SK-N-SH (cell line): ENCODE measurements around the gene KLHDC8A. TPM values are rescaled to one million over a fixed set of nuclear protein-coding genes. Genes with fewer than 3 reads are reported as not detected.
A peak's percentile ranks its signal among the peaks of the same experiment; 100 is the strongest.

Experiments
- CTCF ChIA-PET: fragments of 300-600, 350-600 bp; formaldehyde crosslinking; extraction: SDS; loops from one replicate; lab custom pipeline; 2021; lab: Yijun Ruan, JAX
- POLR2A ChIA-PET: fragments of 350-600 bp; sonication (Branson Sonifier 250); formaldehyde crosslinking; extraction: SDS; loops from one replicate; lab custom pipeline; 2020; ENCODE audit warnings: antibody characterized with exemption, inconsistent platforms; lab: Yijun Ruan, JAX
- DNase-seq: peaks from one replicate; pipeline ENCODE4 v3.0.0; 2012
- H2AFZ ChIP-seq: fragments of 200-600 bp; sonication (generic); 2 replicates; pipeline ENCODE4 v1.8.1; 2016; ENCODE audit warnings: antibody characterized with exemption, mild to moderate bottlenecking, low read depth
- H3F3A ChIP-seq: fragments of 200-600 bp; sonication (generic); replicated peaks from 2 replicates; pipeline ENCODE3; 2016; ENCODE audit warnings: antibody characterized with exemption, mild to moderate bottlenecking; ENCODE audit not compliant: insufficient read depth
- H3K27ac ChIP-seq, 2 experiments: fragments of 200-500 bp in 1 of 2; fragments of 200-600 bp in 1 of 2; sonication (Bioruptor generic) in 1 of 2; sonication (generic), shearing (Covaris generic) in 1 of 2; 2 replicates each; pipeline versions ENCODE4 v1.5.1 to v1.6.1; 2014 to 2016; ENCODE audit warnings: low read depth in 2 of 2, inconsistent platforms in 1 of 2, low read length in 1 of 2, mild to moderate bottlenecking in 1 of 2, mixed read lengths in 1 of 2
- H3K27me3 ChIP-seq: fragments of 200-600 bp; sonication (generic), shearing (Covaris generic); 2 replicates; pipeline ENCODE4 v1.6.1; 2016; ENCODE audit warnings: mixed run types; ENCODE audit not compliant: insufficient read depth
- H3K36me3 ChIP-seq, 2 experiments: fragments of 200-500 bp in 1 of 2; fragments of 200-600 bp in 1 of 2; sonication (Bioruptor generic) in 1 of 2; sonication (generic) in 1 of 2; replicated peaks in 1 of 2; 2 replicates each; pipeline versions ENCODE3 to v1.5.1; 2014 to 2016; ENCODE audit warnings: low read length in 1 of 2, mild to moderate bottlenecking in 1 of 2; ENCODE audit not compliant: insufficient read depth in 2 of 2, control insufficient read depth in 1 of 2
- H3K4me1 ChIP-seq, 2 experiments: fragments of 200-500 bp in 1 of 2; fragments of 200-600 bp in 1 of 2; sonication (Bioruptor generic) in 1 of 2; sonication (generic), shearing (Covaris generic) in 1 of 2; 2 replicates each; pipeline versions ENCODE4 v1.5.1 to v1.6.1; 2014 to 2016; ENCODE audit warnings: low read depth in 1 of 2, low read length in 1 of 2, mixed run types in 1 of 2; ENCODE audit not compliant: insufficient read depth in 2 of 2, control insufficient read depth in 1 of 2
- H3K4me2 ChIP-seq: fragments of 200-600 bp; sonication (generic), shearing (Covaris generic); 2 replicates; pipeline ENCODE4 v1.6.1; 2017; ENCODE audit warnings: mixed run types
- H3K4me3 ChIP-seq, 2 experiments: fragments of 200-500 bp in 1 of 2; fragments of 200-600 bp in 1 of 2; sonication (Bioruptor generic) in 1 of 2; sonication (generic), shearing (Covaris generic) in 1 of 2; 2 replicates each; pipeline versions ENCODE4 v1.5.1 to v1.8.1; 2014 to 2016; ENCODE audit warnings: low read depth in 2 of 2, inconsistent platforms in 1 of 2, low read length in 1 of 2, mild to moderate bottlenecking in 1 of 2, mixed read lengths in 1 of 2, moderate library complexity in 1 of 2
- H3K79me2 ChIP-seq: fragments of 200-600 bp; sonication (generic); 2 replicates; pipeline ENCODE4 v1.8.1; 2017; ENCODE audit warnings: mild to moderate bottlenecking; ENCODE audit not compliant: insufficient read depth
- H3K9ac ChIP-seq: fragments of 200-600 bp; sonication (generic); 2 replicates; pipeline ENCODE4 v1.6.1; 2017; ENCODE audit warnings: mixed run types
- H3K9me2 ChIP-seq: fragments of 200-600 bp; sonication (generic); 2 replicates; pipeline ENCODE4 v1.6.1; 2017; ENCODE audit warnings: mixed run types
- H3K9me3 ChIP-seq: fragments of 200-600 bp; sonication (generic); 2 replicates; pipeline ENCODE4 v1.6.1; 2017; ENCODE audit warnings: mixed run types, mild to moderate bottlenecking, moderate library complexity
- H4K20me1 ChIP-seq: fragments of 200-600 bp; sonication (generic); 2 replicates; pipeline ENCODE4 v1.6.1; 2017; ENCODE audit warnings: mild to moderate bottlenecking, mixed run types; ENCODE audit not compliant: insufficient read depth
- ELF1 ChIP-seq: IDR thresholded peaks from 2 replicates; pipeline ENCODE4 v1.4.0; 2012
- EZH2phosphoT487 ChIP-seq: fragments of 200-600 bp; sonication (generic); IDR thresholded peaks from 2 replicates; pipeline ENCODE4 v1.6.1; 2017; ENCODE audit warnings: low read depth, mixed run types, mild to moderate bottlenecking, antibody characterized with exemption, moderate library complexity, borderline replicate concordance
- FOSL2 ChIP-seq: IDR thresholded peaks from 2 replicates; pipeline ENCODE4 v1.4.0; 2012; ENCODE audit warnings: low read depth, mild to moderate bottlenecking, moderate library complexity, borderline replicate concordance
- FOXM1 ChIP-seq: IDR thresholded peaks from 2 replicates; pipeline ENCODE4 v1.4.0; 2012; ENCODE audit warnings: low read depth, mild to moderate bottlenecking
- MEF2A ChIP-seq: IDR thresholded peaks from 2 replicates; pipeline ENCODE4 v1.4.0; 2012; ENCODE audit warnings: low read depth, borderline replicate concordance
- NFIC ChIP-seq: IDR thresholded peaks from 2 replicates; pipeline ENCODE4 v1.4.0; 2012; ENCODE audit warnings: borderline replicate concordance
- NRF1 ChIP-seq: IDR thresholded peaks from 2 replicates; pipeline ENCODE4 v1.6.1; 2012; ENCODE audit warnings: low read depth, mild to moderate bottlenecking, low read length
- PBX3 ChIP-seq: IDR thresholded peaks from 2 replicates; pipeline ENCODE4; 2012
- RCOR1 ChIP-seq: fragments of 150-350 bp; IDR thresholded peaks from 2 replicates; pipeline ENCODE4 v1.6.1; 2017; ENCODE audit warnings: antibody characterized with exemption, low read length
- RFX5 ChIP-seq: IDR thresholded peaks from 2 replicates; pipeline ENCODE4 v1.6.1; 2012; ENCODE audit warnings: mild to moderate bottlenecking, improper control_type of control experiment, low read length
- SIN3A ChIP-seq: IDR thresholded peaks from 2 replicates; pipeline ENCODE4 v1.6.1; 2012; ENCODE audit warnings: low read depth, mild to moderate bottlenecking, low read length, moderate library complexity, borderline replicate concordance
- SMC3 ChIP-seq: IDR thresholded peaks from 2 replicates; pipeline ENCODE4 v1.6.1; 2012; ENCODE audit warnings: low read depth, low read length, improper control_type of control experiment
- TEAD4 ChIP-seq: IDR thresholded peaks from 2 replicates; pipeline ENCODE4 v1.4.0; 2012; ENCODE audit warnings: mild to moderate bottlenecking, borderline replicate concordance; ENCODE audit not compliant: insufficient read depth
- ZBTB33 ChIP-seq: IDR thresholded peaks from 2 replicates; pipeline ENCODE4 v1.4.0; 2012; ENCODE audit warnings: low read depth, borderline replicate concordance
- WGBS: methylation state at CpG from one replicate; pipeline ENCODE4 v1.1.6; 2017; ENCODE audit warnings: low lambda C conversion rate; 5-methylcytosine and 5-hydroxymethylcytosine counted together
- polyA plus RNA-seq, 3 experiments: library from polyadenylated mRNA; depleted of rRNA; stranded (reverse); fragments of >200 nt; gene quantifications; 2 replicates each; pipeline ENCODE4 v1.2.3, GENCODE V29; 2012
- TF ChIP-seq, protein P1 (sequence below): IDR thresholded peaks from 2 replicates; pipeline ENCODE4 v1.4.0; 2012; ENCODE audit warnings: low read depth, borderline replicate concordance

The KLHDC8A gene
- polyA plus RNA-seq, 1 of the 3 experiments (the other 2 are of a cell fraction), result 0.02 TPM

- no peak for TF ChIP-seq FOXM1
These were observed 52.0 kb downstream of the KLHDC8A start (continued) for GRCh38 chr1:205304695-205305070.

DNA sequence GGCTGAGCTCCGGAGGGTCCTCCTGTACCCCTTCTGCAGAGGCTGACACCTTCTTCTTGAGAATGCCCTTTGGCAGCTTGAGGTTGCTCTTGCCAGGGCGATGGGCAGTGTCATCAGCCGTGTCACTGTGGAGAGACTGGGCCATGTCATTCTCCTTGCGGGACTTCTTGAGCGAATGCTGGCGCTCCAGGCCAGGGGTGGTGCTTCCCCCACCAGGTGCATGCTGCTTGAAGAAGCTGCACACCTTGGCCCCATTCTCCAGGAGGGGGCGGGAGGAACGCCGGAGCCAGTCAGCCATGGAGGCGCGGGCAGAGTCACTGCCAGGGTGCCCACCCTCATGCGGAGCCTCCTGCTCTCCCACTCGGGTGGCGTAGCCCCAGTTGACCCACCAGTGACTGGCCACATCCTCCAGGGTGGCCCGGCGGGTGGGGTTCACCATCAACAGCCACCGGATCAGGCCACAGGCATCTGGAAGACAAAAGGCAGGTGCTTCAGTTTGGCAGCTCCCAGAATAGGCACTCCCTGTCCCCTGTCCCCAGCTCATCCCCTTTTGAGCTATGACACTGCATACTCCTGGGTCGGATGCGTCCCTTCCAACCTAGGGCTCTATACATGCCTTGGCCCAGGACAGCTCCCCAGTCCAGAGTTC lies 52.6 kb downstream of the KLHDC8A start:
- CTCF ChIA-PET, result interaction anchor here (1.6 to 46.8 kb wide), 3 partner anchors 21 to 50 kb away, joined by 6 to 1368 read pairs (median 10); no protein-coding TSS in a partner anchor
- TF ChIP-seq SIN3A (no peak), PBX3 (no peak), SMC3 (no peak), TEAD4 (no peak), FOSL2 (no peak), EZH2phosphoT487 (no peak), MEF2A (no peak), ZBTB33 (no peak), FOXM1 (no peak), RFX5 (no peak), NFIC (no peak), NRF1 (no peak), ELF1 (no peak), RCOR1 (no peak)
- TF ChIP-seq, protein P1, sequence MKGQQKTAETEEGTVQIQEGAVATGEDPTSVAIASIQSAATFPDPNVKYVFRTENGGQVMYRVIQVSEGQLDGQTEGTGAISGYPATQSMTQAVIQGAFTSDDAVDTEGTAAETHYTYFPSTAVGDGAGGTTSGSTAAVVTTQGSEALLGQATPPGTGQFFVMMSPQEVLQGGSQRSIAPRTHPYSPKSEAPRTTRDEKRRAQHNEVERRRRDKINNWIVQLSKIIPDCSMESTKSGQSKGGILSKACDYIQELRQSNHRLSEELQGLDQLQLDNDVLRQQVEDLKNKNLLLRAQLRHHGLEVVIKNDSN, result no peak
- POLR2A ChIA-PET, result no interaction called here
- peaks cover 25 to 30% of the 10 kb centered on the region in 2 experiments for H3K36me3 ChIP-seq
- H3K27ac ChIP-seq, result peak overlapping the region in 1 of 2 experiments; percentile 97; a peak in 1 of 4 replicates
- no peaks in the 10 kb centered on the region for H4K20me1 ChIP-seq
- DNase-seq, result no peak
- H3K4me2 ChIP-seq, result no peak overlapping the region
- peaks cover 13% of the 10 kb centered on the region; the same call in 1 of the 2 replicates for H3K79me2 ChIP-seq
- H3K9ac ChIP-seq, result no peak overlapping the region
- H3K9me3 ChIP-seq, result no peaks in the 10 kb centered on the region
- peaks cover 3 to 25% of the 10 kb centered on the region in 2 experiments; a peak in 3 of 4 replicates for H3K4me1 ChIP-seq
- no peaks in the 10 kb centered on the region for H3K27me3 ChIP-seq
- H2AFZ ChIP-seq, result no peak overlapping the region
- H3K4me3 ChIP-seq, result no peak overlapping the region
- no peaks in the 10 kb centered on the region for H3K9me2 ChIP-seq
- peaks cover 29% of the 10 kb centered on the region for H3F3A ChIP-seq
- 97% methylated on average over 11 of the region's 19 CpGs for WGBS
